T-cell (primary cell): ENCODE measurements around the gene URI1. TPM values are rescaled to one million over a fixed set of nuclear protein-coding genes. Genes with fewer than 3 reads are reported as not detected.

Source experiments
- ATAC-seq, 4 experiments: fragments of 200-7000 bp in 3 of 4; fragments of 150-1000 bp in 1 of 4; cut with Tn5 transposase; replicated peaks in 1 of 4; 1 replicate in 3 of 4; 2 replicates in 1 of 4; pipeline ENCODE4 v1.10.0; 2021; ENCODE audit warnings: moderate library complexity in 3 of 4, mild to moderate bottlenecking in 2 of 4, moderate number of reproducible peaks in 1 of 4
- CTCF ChIA-PET, 2 donors: fragments of 300-600 bp; sonication (Branson Sonifier 250); formaldehyde crosslinking; loops; one replicate each; lab custom pipeline; 2022; ENCODE audit warnings: antibody characterized with exemption in 2 of 2; lab: Charles Lee
- POLR2A ChIA-PET, 2 donors: fragments of 300-600 bp; sonication (Branson Sonifier 250); formaldehyde crosslinking; loops; one replicate each; lab custom pipeline; 2022; ENCODE audit warnings: antibody characterized with exemption in 2 of 2; lab: Charles Lee
- DNase-seq, 35 experiments: peaks; one replicate each; pipeline versions ENCODE4 v3.0.0 to v3.0.0-alpha.2; 2013 to 2023
- H3K27ac ChIP-seq: one replicate; pipeline ENCODE4 v1.5.1; 2013; ENCODE audit warnings: low read length
- H3K27me3 ChIP-seq, 2 experiments: replicated peaks in 1 of 2; 1 replicate in 1 of 2; 2 replicates in 1 of 2; pipeline versions ENCODE4 v1.6.1 to v1.7.0; 2013; ENCODE audit warnings: low read length in 1 of 2, mixed read lengths in 1 of 2; ENCODE audit not compliant: control insufficient read depth in 2 of 2, insufficient read depth in 2 of 2; ENCODE audit errors: extremely low read depth in 1 of 2
- H3K36me3 ChIP-seq, 2 donors: 1 replicate in 1 of 2; 2 replicates in 1 of 2; pipeline versions ENCODE4 v1.6.1 to v1.7.0; 2013; ENCODE audit warnings: low read length in 1 of 2; ENCODE audit not compliant: control insufficient read depth in 2 of 2, insufficient read depth in 1 of 2; ENCODE audit errors: extremely low read depth in 1 of 2
- H3K4me1 ChIP-seq, 2 experiments: 1 replicate in 1 of 2; 2 replicates in 1 of 2; pipeline versions ENCODE4 v1.6.1 to v1.7.0; 2013; ENCODE audit warnings: low read length in 2 of 2, mixed read lengths in 1 of 2; ENCODE audit not compliant: insufficient read depth in 2 of 2, control insufficient read depth in 1 of 2; ENCODE audit errors: extremely low read depth in 1 of 2
- H3K4me3 ChIP-seq, 2 donors: 1 replicate in 1 of 2; 2 replicates in 1 of 2; pipeline versions ENCODE4 v1.5.1 to v1.7.0; 2013; ENCODE audit warnings: mild to moderate bottlenecking in 2 of 2, low read length in 1 of 2, moderate library complexity in 1 of 2; ENCODE audit not compliant: control insufficient read depth in 1 of 2; ENCODE audit errors: extremely low read depth in 1 of 2
- H3K9me3 ChIP-seq: 2 replicates; pipeline ENCODE4 v1.7.0; 2013
- H3K27ac Mint-ChIP-seq, 2 donors: one replicate each; pipeline ENCODE4 v1.8.0; 2020 to 2021; ENCODE audit warnings: mild to moderate bottlenecking in 2 of 2, mixed read lengths in 2 of 2
- H3K27me3 Mint-ChIP-seq, 2 donors: one replicate each; pipeline ENCODE4 v1.8.0; 2021 to 2022; ENCODE audit warnings: mixed read lengths in 2 of 2
- H3K36me3 Mint-ChIP-seq: one replicate; pipeline ENCODE4 v1.8.0; 2021; ENCODE audit warnings: mixed read lengths
- H3K4me1 Mint-ChIP-seq, 3 donors: one replicate each; pipeline ENCODE4 v1.8.0; 2020 to 2022; ENCODE audit warnings: mixed read lengths in 3 of 3, mild to moderate bottlenecking in 1 of 3
- H3K4me3 Mint-ChIP-seq, 3 donors: one replicate each; pipeline ENCODE4 v1.8.0; 2020 to 2022; ENCODE audit warnings: mild to moderate bottlenecking in 3 of 3, mixed read lengths in 3 of 3, moderate library complexity in 3 of 3
- H3K9me3 Mint-ChIP-seq, 3 donors: one replicate each; pipeline ENCODE4 v1.8.0; 2020 to 2022; ENCODE audit warnings: mixed read lengths in 3 of 3
- WGBS: methylation state at CpG from one replicate; pipeline ENCODE4 v1.1.5; 2013; ENCODE audit warnings: missing lambda C conversion rate; ENCODE audit not compliant: insufficient coverage; 5-methylcytosine and 5-hydroxymethylcytosine counted together
- total RNA-seq, 35 experiments: library from RNA in 6 of 35; stranded (reverse) in 6 of 35; fragments of 120-200 nt in 1 of 35; gene quantifications; one replicate each; pipeline versions ENCODE4 v1.2.1 to v1.2.4 and lab custom pipeline; 2013 to 2026

Gene URI1
- total RNA-seq, 5 donors from 2014 or later (not counting 1 experiment from before 2014, with no cell fraction given): 69.0 to 84.8 (median 75.7) TPM

DNA sequence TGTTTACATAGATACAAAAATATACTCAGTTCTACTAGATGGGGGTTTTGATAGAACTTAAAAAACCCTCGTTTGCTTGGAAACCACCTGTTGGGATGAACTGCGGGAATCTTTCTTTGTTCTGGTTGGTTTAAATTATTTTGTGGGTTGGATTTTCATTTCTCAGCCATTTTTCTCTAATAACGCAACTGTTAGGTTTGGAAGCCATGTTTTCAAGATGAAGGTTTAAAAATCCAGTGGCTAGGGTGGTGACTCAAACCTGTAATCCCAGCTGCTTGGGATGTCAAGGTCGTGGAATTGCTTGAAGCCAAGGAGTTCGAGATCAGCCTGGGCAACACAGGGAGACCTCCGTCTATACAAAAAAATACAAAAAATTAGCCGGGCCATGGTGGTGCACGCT lies 1.6 kb downstream of the URI1 start:
- peaks cover 0 to 4% of the 10 kb centered on the region in 2 donors for H3K27me3 Mint-ChIP-seq
- ATAC-seq (no peak), DNase-seq (no peak)
- H3K36me3 Mint-ChIP-seq: peaks cover 10% of the 10 kb centered on the region
- Histone ChIP-seq H3K4me1 (peaks cover 23 to 27% of the 10 kb centered on the region in 2 experiments), H3K27ac (peak overlapping the region; percentile 19), H3K27me3 (peaks cover 0 to 6% of the 10 kb centered on the region in 2 experiments), H3K4me3 (peak overlapping the region in 1 of 2 donors; percentile 2), H3K9me3 (no peaks in the 10 kb centered on the region), H3K36me3 (peaks cover 0 to 2% of the 10 kb centered on the region in 2 donors)
- 83% methylated on average over 1 of the region's 8 CpGs for WGBS
- ChIA-PET POLR2A (interaction anchor here in 1 of 2 donors (0.6 kb wide), 1 partner anchor 200 kb away, joined by 3 read pairs; no protein-coding TSS in a partner anchor), CTCF (no interaction called here)
- H3K4me1 Mint-ChIP-seq: peaks cover 55 to 62% (median 59%) of the 10 kb centered on the region in 3 donors
- H3K27ac Mint-ChIP-seq: peak overlapping the region in 1 of 2 donors; percentile 85
- H3K9me3 Mint-ChIP-seq: no peaks in the 10 kb centered on the region
- H3K4me3 Mint-ChIP-seq: peak overlapping the region; percentile 90 to 94 (median 91)

DNA sequence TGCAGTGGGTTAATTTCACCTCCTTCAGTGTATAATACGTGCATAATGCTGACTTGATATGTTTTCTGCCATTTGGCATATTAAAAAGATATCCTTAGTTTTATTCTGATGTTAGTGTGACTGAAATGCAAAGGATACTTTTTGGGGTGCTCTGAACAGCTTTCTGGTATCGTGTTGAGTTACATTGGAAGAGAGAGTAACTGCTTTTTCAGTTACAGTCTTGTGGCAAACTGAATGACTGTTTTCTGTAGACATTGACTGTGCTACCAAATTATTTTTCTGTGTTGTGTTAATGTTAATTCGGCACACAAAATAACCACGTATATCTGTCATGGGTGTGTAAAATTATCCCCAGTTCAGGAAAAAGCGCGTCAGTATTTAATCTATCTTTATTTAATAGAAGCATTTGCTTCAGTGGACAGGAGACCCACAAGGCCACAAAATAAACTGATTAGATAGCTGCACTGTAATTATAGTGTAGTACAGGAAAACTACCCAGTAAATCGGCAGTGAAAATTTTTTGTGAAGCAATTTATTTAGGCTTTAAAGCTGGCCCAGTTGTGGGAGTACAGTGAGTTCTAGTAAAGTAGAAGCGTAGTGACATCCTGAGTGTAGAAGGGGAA lies 2.5 kb downstream of the URI1 start:
- no peak overlapping the region for H3K27ac ChIP-seq
- H3K4me1 Mint-ChIP-seq: peaks cover 59 to 63% (median 61%) of the 10 kb centered on the region in 3 donors
- DNase-seq (no peak), ATAC-seq (no peak)
- H3K27me3 ChIP-seq: peaks cover 0 to 6% of the 10 kb centered on the region in 2 experiments
- no peaks in the 10 kb centered on the region for H3K9me3 Mint-ChIP-seq
- no peaks in the 10 kb centered on the region for H3K9me3 ChIP-seq
- peak overlapping the region in 1 of 2 donors; percentile 31 for H3K27ac Mint-ChIP-seq
- peaks cover 23 to 27% of the 10 kb centered on the region in 2 experiments for H3K4me1 ChIP-seq
- POLR2A ChIA-PET: interaction anchor here in 1 of 2 donors (0.6 kb wide), 1 partner anchor 201 kb away, joined by 3 read pairs; no protein-coding TSS in a partner anchor
- peaks cover 0 to 4% of the 10 kb centered on the region in 2 donors for H3K27me3 Mint-ChIP-seq
- H3K4me3 Mint-ChIP-seq: peak overlapping the region; percentile 54 to 90 (median 60)
- no peak overlapping the region for H3K4me3 ChIP-seq
- peaks cover 0 to 2% of the 10 kb centered on the region in 2 donors for H3K36me3 ChIP-seq
- H3K36me3 Mint-ChIP-seq: peaks cover 11% of the 10 kb centered on the region
- CTCF ChIA-PET: interaction anchor here in 1 of 2 donors (1.1 to 1.3 kb wide), 2 partner anchors 22 to 27 kb away, joined by 3 read pairs; no protein-coding TSS in a partner anchor
- WGBS: 33% methylated on average over 1 of the region's 8 CpGs

DNA sequence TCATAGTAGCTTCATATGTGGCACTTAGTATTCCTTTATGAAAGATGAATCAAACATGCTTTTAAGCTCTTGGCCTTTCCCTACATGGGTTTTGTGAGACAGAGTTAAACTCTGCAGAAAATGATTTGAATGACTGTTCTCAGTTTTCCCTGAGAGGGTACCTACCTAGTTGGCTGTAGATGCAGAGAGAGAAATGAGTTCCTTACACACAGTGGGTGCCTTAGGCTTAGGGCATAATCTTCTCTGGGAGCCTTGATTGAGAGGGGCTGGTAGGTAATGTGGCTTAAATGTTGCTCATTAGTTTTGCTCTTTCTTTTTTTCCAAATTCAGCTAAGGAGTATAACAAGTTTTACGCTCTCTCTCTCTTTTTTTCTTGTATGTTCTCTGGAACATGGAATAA lies 3.0 kb downstream of the URI1 start:
- Mint-ChIP-seq H3K4me3 (peak overlapping the region; percentile 54 to 90 (median 60)), H3K4me1 (peaks cover 64 to 68% (median 66%) of the 10 kb centered on the region in 3 donors), H3K27ac (peak overlapping the region; percentile 29 to 63), H3K27me3 (peaks cover 0 to 1% of the 10 kb centered on the region in 2 donors), H3K36me3 (peaks cover 11% of the 10 kb centered on the region), H3K9me3 (no peaks in the 10 kb centered on the region)
- Histone ChIP-seq H3K27me3 (peaks cover 0 to 3% of the 10 kb centered on the region in 2 experiments), H3K4me3 (no peak overlapping the region), H3K4me1 (peaks cover 23 to 27% of the 10 kb centered on the region in 2 experiments), H3K9me3 (no peaks in the 10 kb centered on the region), H3K36me3 (peaks cover 0 to 2% of the 10 kb centered on the region in 2 donors), H3K27ac (no peak overlapping the region)
- POLR2A ChIA-PET: interaction anchor here in 1 of 2 donors (0.5 to 0.6 kb wide), 2 partner anchors 10 to 338 kb away, joined by 3 read pairs; no protein-coding TSS in a partner anchor
- no peak for ATAC-seq
- WGBS: no CpG with 5 or more reads among the region's 1 CpG
- CTCF ChIA-PET: interaction anchor here in 1 of 2 donors (1.1 to 1.3 kb wide), 2 partner anchors 22 to 26 kb away, joined by 3 read pairs; no protein-coding TSS in a partner anchor
- no peak for DNase-seq

DNA sequence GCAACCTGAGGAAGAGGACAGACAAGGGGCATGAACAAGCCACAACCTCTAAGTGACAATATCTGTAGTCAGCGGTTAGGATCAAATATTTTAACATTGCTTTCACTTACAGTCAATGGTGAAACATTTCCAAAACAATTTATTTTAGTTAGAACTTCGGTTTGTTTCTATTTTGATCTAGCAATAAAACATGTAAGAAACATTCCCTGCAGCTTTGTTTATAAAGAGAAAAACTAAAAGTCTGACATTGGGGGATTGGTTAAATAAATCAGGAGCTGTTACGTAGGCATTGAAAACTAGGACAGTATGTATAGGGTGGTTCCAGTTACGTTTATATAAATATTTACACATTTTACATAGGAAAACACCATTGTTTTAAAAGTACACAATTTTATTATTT lies 3.4 kb downstream of the URI1 start:
- Histone ChIP-seq H3K9me3 (no peaks in the 10 kb centered on the region), H3K36me3 (peaks cover 0 to 2% of the 10 kb centered on the region in 2 donors), H3K27ac (no peak overlapping the region), H3K4me3 (no peak overlapping the region), H3K27me3 (peaks cover 0 to 3% of the 10 kb centered on the region in 2 experiments), H3K4me1 (peaks cover 23 to 27% of the 10 kb centered on the region in 2 experiments)
- WGBS: no CpG with 5 or more reads among the region's 4 CpGs
- peaks cover 68 to 72% (median 70%) of the 10 kb centered on the region in 3 donors for H3K4me1 Mint-ChIP-seq
- no peaks in the 10 kb centered on the region for H3K9me3 Mint-ChIP-seq
- H3K4me3 Mint-ChIP-seq: peak overlapping the region; percentile 54 to 90 (median 60)
- H3K27ac Mint-ChIP-seq: peak overlapping the region; percentile 29 to 63
- no peaks in the 10 kb centered on the region for H3K27me3 Mint-ChIP-seq
- H3K36me3 Mint-ChIP-seq: peaks cover 13% of the 10 kb centered on the region
- CTCF ChIA-PET: interaction anchor here (0.5 to 1.3 kb wide), 6 partner anchors 22 to 229 kb away, joined by 3 to 4 read pairs (median 3); no protein-coding TSS in a partner anchor
- DNase-seq: no peak
- ATAC-seq: no peak
- POLR2A ChIA-PET: interaction anchor here in 1 of 2 donors (0.5 to 0.6 kb wide), 2 partner anchors 10 to 338 kb away, joined by 3 read pairs; no protein-coding TSS in a partner anchor

DNA sequence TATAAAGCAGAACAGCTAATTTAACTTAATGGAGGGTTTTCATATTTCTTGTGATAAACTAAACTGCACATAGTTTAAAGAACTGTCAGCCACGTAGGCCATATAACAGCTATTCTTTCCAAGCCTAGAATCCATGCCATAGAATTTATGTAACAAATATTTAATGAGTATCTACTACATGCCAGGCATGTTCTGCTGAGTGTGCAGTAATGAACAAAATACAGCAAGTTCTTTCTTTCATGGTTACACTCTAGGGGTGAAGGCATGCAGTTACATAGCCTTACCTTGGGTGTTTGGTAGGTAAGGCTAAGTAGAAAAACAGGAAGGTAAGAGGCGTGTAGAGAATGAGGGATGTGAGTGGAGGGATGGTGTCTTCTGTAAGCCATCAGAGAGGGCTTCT lies 4.6 kb downstream of the URI1 start:
- H3K27me3 ChIP-seq: no peaks in the 10 kb centered on the region
- ChIA-PET CTCF (interaction anchor here (0.6 to 1.1 kb wide), 4 partner anchors 9 to 275 kb away, joined by 3 to 4 read pairs (median 3); no protein-coding TSS in a partner anchor), POLR2A (interaction anchor here in 1 of 2 donors (0.5 kb wide), 1 partner anchor 102 kb away, joined by 3 read pairs; no protein-coding TSS in a partner anchor)
- DNase-seq: no peak
- Mint-ChIP-seq H3K4me3 (peak overlapping the region in 2 of 3 donors; percentile 1 to 5), H3K27me3 (no peaks in the 10 kb centered on the region), H3K27ac (peak overlapping the region; percentile 12 to 55), H3K9me3 (no peaks in the 10 kb centered on the region), H3K4me1 (peaks cover 73 to 74% (median 73%) of the 10 kb centered on the region in 3 donors), H3K36me3 (peaks cover 18% of the 10 kb centered on the region)
- no peak overlapping the region for H3K27ac ChIP-seq
- H3K4me3 ChIP-seq: no peak overlapping the region
- no peak for ATAC-seq
- 60% methylated on average over 1 of the region's 2 CpGs for WGBS
- peaks cover 20 to 27% of the 10 kb centered on the region in 2 experiments for H3K4me1 ChIP-seq
- H3K9me3 ChIP-seq: no peaks in the 10 kb centered on the region
- peaks cover 2 to 5% of the 10 kb centered on the region in 2 donors for H3K36me3 ChIP-seq

DNA sequence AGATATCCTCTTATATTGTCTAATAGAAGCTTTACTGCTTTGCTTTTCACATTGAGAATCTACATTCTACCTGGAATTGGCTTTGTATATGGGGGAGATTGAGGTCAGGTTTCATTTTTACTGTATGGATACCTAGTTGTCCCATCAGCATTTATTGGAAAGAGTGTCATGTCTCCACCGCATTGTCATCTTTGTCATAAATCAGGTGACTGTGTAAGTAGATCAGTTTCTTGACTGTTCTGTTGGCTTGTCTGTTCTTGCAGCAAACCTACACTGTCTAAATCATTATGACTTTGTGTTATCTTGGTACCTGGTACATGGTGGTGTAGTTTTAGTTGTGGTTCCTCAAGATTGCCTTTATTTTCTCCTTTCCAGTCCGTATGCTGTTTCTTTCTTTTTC lies 5.8 kb downstream of the URI1 start:
- Mint-ChIP-seq H3K9me3 (no peaks in the 10 kb centered on the region), H3K36me3 (peaks cover 22% of the 10 kb centered on the region), H3K4me3 (peak overlapping the region in 1 of 3 donors; percentile 1), H3K27ac (peak overlapping the region; percentile 66 to 70), H3K27me3 (no peaks in the 10 kb centered on the region), H3K4me1 (peaks cover 77 to 85% (median 81%) of the 10 kb centered on the region in 3 donors)
- Histone ChIP-seq H3K4me1 (peaks cover 16 to 27% of the 10 kb centered on the region in 2 experiments), H3K9me3 (no peaks in the 10 kb centered on the region), H3K27me3 (no peaks in the 10 kb centered on the region), H3K27ac (no peak overlapping the region), H3K4me3 (no peak overlapping the region), H3K36me3 (peaks cover 2 to 5% of the 10 kb centered on the region in 2 donors)
- no peak for ATAC-seq
- WGBS: 60% methylated on average over 1 of the region's 2 CpGs
- POLR2A ChIA-PET: no interaction called here
- no peak for DNase-seq
- CTCF ChIA-PET: no interaction called here
